ENCODE data around the gene TUBB.

GRCh38 chr6:30774701-30775100 is 54.5 kb downstream of the TUBB start:
- TF ChIP-seq POLR2A (IDR thresholded peaks at IDR 0.05) (no peak), CTCF (IDR thresholded peaks at IDR 0.05) (no peak), EP300 (IDR thresholded peaks at IDR 0.05) (no peak)
